Gastrocnemius medialis (tissue), 4 donors: Measurements from ENCODE around the gene ASPRV1. TPM values are rescaled to one million over a fixed set of nuclear protein-coding genes. Genes with fewer than 3 reads are reported as not detected.

Source experiments
- ATAC-seq, 2 donors: fragments of 150-250 bp; one replicate each; pipeline ENCODE4 v1.9.1; 2016
- DNase-seq, 2 donors: peaks; one replicate each; pipeline ENCODE4 v3.0.0-alpha.2; 2019
- H3K27ac ChIP-seq, 4 donors: fragments of 200-600 bp; sonication (generic); 1 replicate in 1 of 4; 2 replicates in 3 of 4; pipeline ENCODE4 v1.5.1; 2016 to 2018; ENCODE audit warnings: mild to moderate bottlenecking in 2 of 4, moderate library complexity in 1 of 4
- H3K27me3 ChIP-seq, 3 donors: fragments of 200-600 bp; sonication (generic) in 2 of 3; 1 replicate in 1 of 3; 2 replicates in 2 of 3; pipeline versions ENCODE4 v1.5.1 to v1.6.0; 2016 to 2019; ENCODE audit warnings: mild to moderate bottlenecking in 1 of 3, moderate library complexity in 1 of 3
- H3K36me3 ChIP-seq, 2 donors: fragments of 200-600 bp; sonication (generic) in 1 of 2; one replicate each; pipeline ENCODE4 v1.5.1; 2017 to 2018
- H3K4me1 ChIP-seq, 2 donors: fragments of 200-600 bp; sonication (generic) in 1 of 2; one replicate each; pipeline ENCODE4 v1.5.1; 2016 to 2017; ENCODE audit warnings: mild to moderate bottlenecking in 2 of 2
- H3K4me3 ChIP-seq, 4 donors: fragments of 200-600 bp; sonication (generic) in 3 of 4; 1 replicate in 1 of 4; 2 replicates in 3 of 4; pipeline ENCODE4 v1.5.1; 2016 to 2019; ENCODE audit warnings: mild to moderate bottlenecking in 2 of 4
- H3K9me3 ChIP-seq, 3 donors: fragments of 200-600 bp; sonication (generic) in 2 of 3; 1 replicate in 1 of 3; 2 replicates in 2 of 3; pipeline ENCODE4 v1.5.1; 2016 to 2019
- POLR2A ChIP-seq, 2 donors: fragments of 450-650 bp; IDR thresholded peaks; one replicate each; pipeline ENCODE4 v1.6.1; 2017; ENCODE audit warnings: antibody characterized with exemption in 2 of 2, mild to moderate bottlenecking in 2 of 2, moderate library complexity in 2 of 2
- in situ Hi-C, 4 donors: fragments of 200-750 bp; cut with MboI; loops; one replicate each; pipeline versions ENCODE4 v1.15.0 to v1.8.0; 2017; ENCODE audit warnings: low sequenced_read_pairs in 4 of 4
- intact Hi-C: fragments of 100-400 bp; cut with DNase I; formaldehyde crosslinking; loops from one replicate; pipeline ENCODE4 v1.15.1; 2023; ENCODE audit warnings: low total_unique reads
- total RNA-seq, 4 donors: library from RNA; depleted of rRNA; stranded (reverse); fragments of >200 nt; gene quantifications; one replicate each; pipeline versions ENCODE4 v1.1.0 to v1.2.3, GENCODE V29; 2016
- TF ChIP-seq, protein P1 (sequence below), 5 experiments: fragments of 450-650 bp in 3 of 5; fragments of 200-600 bp in 2 of 5; sonication (generic) in 2 of 5; IDR thresholded peaks in 4 of 5; conservative IDR thresholded peaks in 1 of 5; 1 replicate in 4 of 5; 2 replicates in 1 of 5; pipeline ENCODE4 v1.5.1; 2016 to 2019; ENCODE audit warnings: antibody characterized with exemption in 5 of 5, mild to moderate bottlenecking in 3 of 5, moderate library complexity in 3 of 5

Gene ASPRV1
- 1 to 10 TPM in 1 of 4 donors, under 1 TPM in 3; 0.39 to 3.1 (median 0.61) TPM for total RNA-seq

DNA sequence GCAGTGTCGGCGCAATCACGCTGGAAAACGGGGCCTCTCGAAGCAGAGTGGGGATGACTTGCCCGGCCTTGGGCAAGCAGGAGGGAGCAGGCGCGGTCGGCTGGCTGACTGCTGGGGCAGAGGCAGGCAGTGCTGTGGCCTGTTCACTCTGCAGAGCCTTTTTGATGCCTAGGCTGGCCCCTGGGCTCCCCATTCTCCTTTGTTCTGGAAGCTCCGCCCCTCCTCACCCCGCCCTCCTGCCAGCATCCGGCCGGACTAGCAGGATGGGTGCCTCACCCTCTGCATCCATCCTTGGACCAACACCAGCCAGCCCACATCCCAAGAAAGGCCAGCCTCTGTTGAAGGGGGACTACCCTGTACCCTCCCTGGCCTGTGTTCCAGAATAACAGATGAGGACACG lies at the start of gene ASPRV1:
Gene ASPRV1 (minus strand): TSS at position 136 of the 400 bp plus-strand sequence. CDS start 195 bp downstream, outside the sequence.
- in situ Hi-C loops (no loop called here), intact Hi-C loops (no loop called here)
- no peak for TF ChIP-seq POLR2A (IDR thresholded peaks at IDR 0.05)
- TF ChIP-seq, protein P1, sequence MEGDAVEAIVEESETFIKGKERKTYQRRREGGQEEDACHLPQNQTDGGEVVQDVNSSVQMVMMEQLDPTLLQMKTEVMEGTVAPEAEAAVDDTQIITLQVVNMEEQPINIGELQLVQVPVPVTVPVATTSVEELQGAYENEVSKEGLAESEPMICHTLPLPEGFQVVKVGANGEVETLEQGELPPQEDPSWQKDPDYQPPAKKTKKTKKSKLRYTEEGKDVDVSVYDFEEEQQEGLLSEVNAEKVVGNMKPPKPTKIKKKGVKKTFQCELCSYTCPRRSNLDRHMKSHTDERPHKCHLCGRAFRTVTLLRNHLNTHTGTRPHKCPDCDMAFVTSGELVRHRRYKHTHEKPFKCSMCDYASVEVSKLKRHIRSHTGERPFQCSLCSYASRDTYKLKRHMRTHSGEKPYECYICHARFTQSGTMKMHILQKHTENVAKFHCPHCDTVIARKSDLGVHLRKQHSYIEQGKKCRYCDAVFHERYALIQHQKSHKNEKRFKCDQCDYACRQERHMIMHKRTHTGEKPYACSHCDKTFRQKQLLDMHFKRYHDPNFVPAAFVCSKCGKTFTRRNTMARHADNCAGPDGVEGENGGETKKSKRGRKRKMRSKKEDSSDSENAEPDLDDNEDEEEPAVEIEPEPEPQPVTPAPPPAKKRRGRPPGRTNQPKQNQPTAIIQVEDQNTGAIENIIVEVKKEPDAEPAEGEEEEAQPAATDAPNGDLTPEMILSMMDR (IDR thresholded peaks at IDR 0.05 in 4 of 5, conservative IDR thresholded peaks at IDR 0.05 in 1 of 5) = no peak
- Histone ChIP-seq H3K9me3 (no peaks in the 10 kb centered on the region), H3K27me3 (no peaks in the 10 kb centered on the region), H3K4me3 (no peak within 1 kb of the TSS), H3K27ac (no peak within 1 kb of the TSS), H3K4me1 (peaks cover 0 to 5% of the 10 kb centered on the region in 2 donors), H3K36me3 (no peaks in the 10 kb centered on the region)
- ATAC-seq (no peak), DNase-seq (no peak)

DNA sequence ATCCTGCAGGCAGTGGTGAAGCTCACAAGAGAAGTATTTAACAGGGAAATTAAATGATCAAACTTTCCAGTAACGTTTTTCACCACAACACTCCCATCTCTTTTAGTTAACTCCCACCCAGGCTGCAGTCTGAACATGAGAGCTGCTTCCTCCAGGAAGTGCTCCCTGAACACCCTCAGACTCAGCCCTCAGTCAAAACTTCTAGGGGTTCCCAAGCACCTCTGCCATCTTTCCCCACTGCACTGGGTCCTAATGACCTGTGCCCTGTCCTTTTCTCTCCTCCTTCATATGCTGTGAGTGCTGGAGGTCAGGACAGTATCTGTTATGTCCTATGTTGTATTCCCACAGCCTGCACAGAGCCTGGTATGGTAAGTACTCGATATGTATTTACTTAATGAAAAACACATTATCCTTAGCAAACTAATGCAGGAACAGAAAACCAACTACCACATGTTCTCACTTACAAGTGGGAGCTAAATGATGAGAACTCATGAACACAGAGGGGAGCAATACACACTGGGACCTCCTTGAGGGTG lies 49.2 kb upstream of the ASPRV1 start:
- no peaks in the 10 kb centered on the region for H3K9me3 ChIP-seq
- peaks cover 15 to 16% of the 10 kb centered on the region in 2 donors for H3K4me1 ChIP-seq
- H3K4me3 ChIP-seq = no peak overlapping the region
- no peaks in the 10 kb centered on the region for H3K27me3 ChIP-seq
- intact Hi-C loops (no loop called here), in situ Hi-C loops (no loop called here)
- ATAC-seq = no peak
- TF ChIP-seq, protein P1 (IDR thresholded peaks at IDR 0.05 in 4 of 5, conservative IDR thresholded peaks at IDR 0.05 in 1 of 5) = no peak
- TF ChIP-seq POLR2A (IDR thresholded peaks at IDR 0.05) = no peak
- peaks cover 0 to 4% of the 10 kb centered on the region in 2 donors for H3K36me3 ChIP-seq
- no peak for DNase-seq
- no peak overlapping the region for H3K27ac ChIP-seq

DNA sequence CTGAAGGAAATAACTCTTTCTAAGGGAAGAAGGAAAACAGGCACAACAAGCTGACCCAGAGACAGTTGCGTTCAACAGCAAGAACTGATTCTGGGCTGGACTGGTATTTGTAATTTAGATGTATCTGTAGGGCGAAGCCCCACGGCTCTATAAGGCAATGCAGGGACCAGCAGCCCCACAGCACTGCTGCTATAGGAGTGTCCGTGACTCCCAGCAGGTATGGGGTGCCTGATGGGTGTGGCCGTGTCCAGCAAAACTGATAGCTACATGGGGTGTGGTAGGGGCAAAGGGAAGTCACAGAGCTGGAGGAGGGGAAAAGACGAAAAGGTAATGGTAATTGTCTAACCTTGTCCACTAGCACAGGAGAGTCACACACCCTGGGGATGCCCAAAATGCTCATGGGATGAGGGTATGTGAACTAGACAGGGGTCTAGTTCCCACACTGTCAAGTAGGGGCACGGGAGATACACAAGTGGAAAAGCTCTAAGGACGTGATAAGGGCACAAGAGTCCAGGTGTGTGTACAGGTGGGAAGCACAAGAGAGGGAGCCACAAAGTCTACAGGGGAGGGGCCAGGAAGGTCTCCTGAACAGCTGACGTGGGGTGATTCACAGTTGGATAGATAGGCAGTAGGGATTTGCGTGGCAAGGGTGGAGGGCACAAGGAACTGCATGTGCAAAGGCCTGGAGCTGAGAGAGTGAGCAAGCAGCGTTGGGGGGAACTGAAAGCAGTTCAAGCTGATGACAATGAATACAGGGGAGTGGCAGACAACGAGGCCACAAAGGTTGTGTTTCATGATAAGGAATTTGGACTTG lies 48.5 kb upstream of the ASPRV1 start:
- Histone ChIP-seq H3K9me3 (no peaks in the 10 kb centered on the region), H3K4me1 (peaks cover 15 to 16% of the 10 kb centered on the region in 2 donors), H3K4me3 (no peak overlapping the region), H3K27ac (no peak overlapping the region), H3K27me3 (no peaks in the 10 kb centered on the region), H3K36me3 (no peaks in the 10 kb centered on the region)
- TF ChIP-seq POLR2A (IDR thresholded peaks at IDR 0.05) = no peak
- TF ChIP-seq, protein P1 (IDR thresholded peaks at IDR 0.05 in 4 of 5, conservative IDR thresholded peaks at IDR 0.05 in 1 of 5) = no peak
- ATAC-seq = no peak
- intact Hi-C loops (loop anchor here (5.0 kb wide), 1 partner anchor 62 kb away; no protein-coding TSS in a partner anchor), in situ Hi-C loops (no loop called here)
- DNase-seq = no peak

DNA sequence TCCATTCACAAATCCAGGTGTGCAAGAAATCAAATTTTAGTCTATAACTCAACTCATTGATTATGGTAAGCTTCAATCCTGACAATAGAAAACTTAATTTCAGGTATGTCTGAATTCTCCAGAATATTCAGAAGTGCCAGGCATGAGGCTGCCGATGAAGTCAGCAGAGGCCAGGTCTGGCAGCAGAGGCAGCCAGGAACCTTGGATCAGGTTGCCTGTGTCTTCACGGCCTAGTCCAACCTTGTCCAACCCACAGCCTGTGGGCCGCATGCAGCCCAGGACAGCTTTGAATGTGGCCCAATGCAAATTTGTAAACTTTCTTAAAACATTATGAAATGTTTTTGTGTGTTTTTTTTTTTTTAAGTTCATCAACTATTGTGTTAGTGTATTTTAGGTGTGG lies 46.9 kb upstream of the ASPRV1 start:
- in situ Hi-C loops (no loop called here), intact Hi-C loops (loop anchor here (5.0 kb wide), 1 partner anchor 64 kb away; no protein-coding TSS in a partner anchor)

More for the DNA sequence above, 46.9 kb upstream of the ASPRV1 start:
- H3K27me3 ChIP-seq = no peaks in the 10 kb centered on the region
- H3K36me3 ChIP-seq = no peaks in the 10 kb centered on the region
- TF ChIP-seq, protein P1 (IDR thresholded peaks at IDR 0.05 in 4 of 5, conservative IDR thresholded peaks at IDR 0.05 in 1 of 5) = no peak
- TF ChIP-seq POLR2A (IDR thresholded peaks at IDR 0.05) = no peak
- no peak overlapping the region for H3K4me3 ChIP-seq
- DNase-seq (peak in 1 of 2 donors; percentile 31), ATAC-seq (peak in 1 of 2 donors; percentile 64)
- no peaks in the 10 kb centered on the region for H3K9me3 ChIP-seq
- H3K4me1 ChIP-seq = peaks cover 15 to 16% of the 10 kb centered on the region in 2 donors
- H3K27ac ChIP-seq = peak overlapping the region in 1 of 4 donors; percentile 7
